ENCODE data around the gene TPST1. TPM values are rescaled to one million over a fixed set of nuclear protein-coding genes. Genes with fewer than 3 reads are reported as not detected.
"Not testable (repeated sequence)": the region's sequence is repeated elsewhere in the genome, so short reads cannot be mapped to it uniquely, and the experiment has no call there.

The TPST1 gene
- total RNA-seq, 1 donor from 2014 or later, result 30.0 TPM

DNA sequence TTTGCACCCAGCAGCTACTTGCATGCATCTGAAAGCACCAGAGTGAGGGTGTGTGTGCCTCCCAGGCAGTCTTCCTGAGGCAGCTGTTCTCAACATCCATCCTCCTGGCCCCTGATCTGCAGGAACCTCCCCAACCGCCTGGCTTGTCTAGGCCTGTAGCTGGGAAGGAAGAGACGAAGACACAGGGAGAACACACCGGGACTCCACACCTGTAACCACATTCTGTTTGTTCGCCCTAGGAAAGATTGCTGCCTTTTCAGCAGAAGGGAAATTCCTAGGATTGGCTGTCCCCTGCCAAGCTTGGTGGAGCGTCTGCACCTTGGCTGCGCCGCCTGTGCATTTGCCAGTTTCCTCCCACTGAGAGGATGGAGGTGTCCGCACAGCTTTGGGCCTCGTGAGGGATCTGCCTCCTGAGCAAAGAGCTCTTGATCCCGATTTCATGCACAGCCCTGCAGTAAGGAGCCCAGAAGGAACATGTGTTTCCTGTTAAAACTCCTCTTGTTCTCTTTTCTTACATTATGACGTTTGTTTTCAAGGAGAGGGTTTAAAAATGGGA lies 154.6 kb downstream of the TPST1 start:
- DNase-seq (ENCODE audit: low spot score), result no peak
- no peaks in the 10 kb centered on the region for H3K27me3 Mint-ChIP-seq (ENCODE audit: low read depth)
- H3K9me3 Mint-ChIP-seq (ENCODE audit: low read depth), result no peaks in the 10 kb centered on the region
- H3K36me3 Mint-ChIP-seq (ENCODE audit: low read depth), result peaks cover 4% of the 10 kb centered on the region
- H3K4me1 Mint-ChIP-seq (ENCODE audit: low read depth), result peaks cover 17% of the 10 kb centered on the region
- TF ChIP-seq, protein P1, sequence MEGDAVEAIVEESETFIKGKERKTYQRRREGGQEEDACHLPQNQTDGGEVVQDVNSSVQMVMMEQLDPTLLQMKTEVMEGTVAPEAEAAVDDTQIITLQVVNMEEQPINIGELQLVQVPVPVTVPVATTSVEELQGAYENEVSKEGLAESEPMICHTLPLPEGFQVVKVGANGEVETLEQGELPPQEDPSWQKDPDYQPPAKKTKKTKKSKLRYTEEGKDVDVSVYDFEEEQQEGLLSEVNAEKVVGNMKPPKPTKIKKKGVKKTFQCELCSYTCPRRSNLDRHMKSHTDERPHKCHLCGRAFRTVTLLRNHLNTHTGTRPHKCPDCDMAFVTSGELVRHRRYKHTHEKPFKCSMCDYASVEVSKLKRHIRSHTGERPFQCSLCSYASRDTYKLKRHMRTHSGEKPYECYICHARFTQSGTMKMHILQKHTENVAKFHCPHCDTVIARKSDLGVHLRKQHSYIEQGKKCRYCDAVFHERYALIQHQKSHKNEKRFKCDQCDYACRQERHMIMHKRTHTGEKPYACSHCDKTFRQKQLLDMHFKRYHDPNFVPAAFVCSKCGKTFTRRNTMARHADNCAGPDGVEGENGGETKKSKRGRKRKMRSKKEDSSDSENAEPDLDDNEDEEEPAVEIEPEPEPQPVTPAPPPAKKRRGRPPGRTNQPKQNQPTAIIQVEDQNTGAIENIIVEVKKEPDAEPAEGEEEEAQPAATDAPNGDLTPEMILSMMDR (IDR thresholded peaks at IDR 0.05), result no peak
- no peak overlapping the region for H3K4me3 Mint-ChIP-seq (ENCODE audit: unreplicated experiment)
- H3K27ac Mint-ChIP-seq (ENCODE audit: unreplicated experiment), result no peak overlapping the region

DNA sequence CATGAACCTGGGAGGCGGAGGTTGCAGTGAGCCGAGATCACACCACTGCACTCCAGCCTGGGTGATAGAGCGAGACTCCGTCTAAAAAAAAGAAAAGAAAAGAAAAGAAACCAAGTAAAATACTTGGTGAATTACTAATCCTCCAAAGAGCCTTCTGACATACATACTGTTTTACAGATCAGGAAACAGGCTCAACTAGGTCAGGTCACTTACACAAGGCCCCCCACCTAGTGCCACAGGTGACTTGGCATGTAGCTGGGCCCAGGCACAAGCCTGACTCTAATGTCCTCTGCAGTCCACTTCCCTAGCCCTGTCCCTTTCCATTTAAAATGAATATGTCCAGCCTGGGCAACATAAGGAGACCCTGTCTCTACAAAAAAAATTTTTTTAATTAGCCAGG lies 157.0 kb downstream of the TPST1 start:
- DNase-seq (ENCODE audit: low spot score), result no peak
- H3K4me3 Mint-ChIP-seq (ENCODE audit: unreplicated experiment), result no peak overlapping the region
- no peaks in the 10 kb centered on the region for H3K27me3 Mint-ChIP-seq (ENCODE audit: low read depth)
- TF ChIP-seq, protein P1 (IDR thresholded peaks at IDR 0.05), result no peak
- H3K27ac Mint-ChIP-seq (ENCODE audit: unreplicated experiment), result no peak overlapping the region
- no peaks in the 10 kb centered on the region for H3K9me3 Mint-ChIP-seq (ENCODE audit: low read depth)
- peaks cover 6% of the 10 kb centered on the region for H3K4me1 Mint-ChIP-seq (ENCODE audit: low read depth)
- peaks cover 4% of the 10 kb centered on the region for H3K36me3 Mint-ChIP-seq (ENCODE audit: low read depth)

DNA sequence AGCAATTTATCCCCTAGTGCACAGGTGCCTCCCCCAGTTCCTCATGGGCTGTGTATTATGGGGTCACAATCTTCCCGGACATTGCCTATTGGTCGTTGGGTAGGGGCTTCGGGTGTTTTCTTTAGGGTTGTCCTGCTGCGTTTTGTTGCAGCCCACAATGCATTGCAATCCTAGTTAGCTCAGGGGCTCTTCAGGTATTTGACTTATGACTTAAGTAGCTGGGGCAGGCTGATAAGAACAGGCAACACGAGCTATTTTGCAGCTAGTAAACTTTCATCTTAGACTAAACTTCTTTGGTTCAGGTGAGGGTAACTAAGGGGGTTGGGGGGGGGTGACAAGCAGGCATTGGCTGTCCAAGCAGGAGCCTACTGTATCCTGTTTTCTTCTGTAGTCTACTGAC lies 158.5 kb downstream of the TPST1 start:
- H3K36me3 Mint-ChIP-seq (ENCODE audit: low read depth), result peaks cover under 1% of the 10 kb centered on the region
- H3K4me3 Mint-ChIP-seq (ENCODE audit: unreplicated experiment), result no peak overlapping the region
- no peaks in the 10 kb centered on the region for H3K27me3 Mint-ChIP-seq (ENCODE audit: low read depth)
- no peak overlapping the region for H3K27ac Mint-ChIP-seq (ENCODE audit: unreplicated experiment)
- TF ChIP-seq, protein P1 (IDR thresholded peaks at IDR 0.05), result no peak
- H3K9me3 Mint-ChIP-seq (ENCODE audit: low read depth), result peaks cover under 1% of the 10 kb centered on the region
- peaks cover 6% of the 10 kb centered on the region for H3K4me1 Mint-ChIP-seq (ENCODE audit: low read depth)
- DNase-seq (ENCODE audit: low spot score), result no peak

DNA sequence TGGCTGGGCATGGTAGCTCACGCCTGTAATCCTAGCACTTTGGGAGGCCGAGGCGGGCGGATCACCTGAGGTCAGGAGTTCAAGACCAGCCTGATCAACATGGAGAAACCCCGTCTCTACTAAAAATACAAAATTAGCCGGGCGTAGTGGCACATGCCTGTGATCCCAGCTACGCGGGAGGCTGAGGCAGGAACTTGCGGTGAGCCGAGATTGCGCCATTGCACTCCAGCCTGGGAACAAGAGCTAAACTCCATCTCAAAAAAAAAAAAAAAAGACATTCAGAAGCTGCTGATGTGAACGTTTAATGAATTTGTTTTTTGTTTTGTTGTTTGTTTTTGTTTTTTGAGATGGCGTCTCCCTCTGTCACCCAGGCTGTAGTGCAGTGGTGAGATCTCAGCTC lies 159.9 kb downstream of the TPST1 start:
- not testable (repeated sequence) for H3K36me3 Mint-ChIP-seq (ENCODE audit: low read depth); H3K27ac Mint-ChIP-seq (ENCODE audit: unreplicated experiment); H3K9me3 Mint-ChIP-seq (ENCODE audit: low read depth); DNase-seq (ENCODE audit: low spot score); H3K4me1 Mint-ChIP-seq (ENCODE audit: low read depth); H3K27me3 Mint-ChIP-seq (ENCODE audit: low read depth); H3K4me3 Mint-ChIP-seq (ENCODE audit: unreplicated experiment)

DNA sequence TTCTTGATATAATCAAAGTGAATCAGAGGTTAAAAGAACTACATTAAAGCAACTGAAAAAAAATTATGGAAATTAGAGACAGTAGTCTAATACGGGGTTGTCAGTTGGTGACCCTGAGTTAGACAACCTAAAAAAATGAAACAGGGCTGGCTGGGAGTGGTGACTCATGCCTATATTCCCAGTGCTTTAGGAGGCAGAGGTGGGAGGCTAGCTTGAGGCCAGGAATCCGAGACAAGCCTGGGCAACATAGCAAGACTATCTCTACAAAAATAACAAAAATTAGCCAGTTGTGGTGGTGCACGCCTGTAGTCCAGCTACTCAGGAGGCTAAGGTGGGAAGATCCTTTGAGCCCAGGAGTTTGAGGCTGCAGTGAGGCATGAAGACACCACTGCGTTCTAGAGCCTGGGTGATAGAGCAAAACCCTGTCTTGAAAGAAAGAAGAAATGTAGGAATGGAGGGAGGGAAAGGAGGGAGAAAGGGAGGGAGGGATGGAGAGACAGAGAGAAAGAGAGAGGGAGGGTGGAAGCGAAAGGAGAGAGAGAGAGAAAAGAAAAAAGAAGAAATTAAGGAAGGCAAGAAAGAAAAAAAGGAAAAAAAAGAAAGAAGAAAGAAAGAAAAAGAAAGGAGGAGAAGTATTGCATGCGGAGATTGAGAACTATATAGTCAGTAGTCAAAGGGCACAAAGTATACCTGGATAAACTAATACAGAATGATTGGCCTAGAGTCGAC lies 166.1 kb downstream of the TPST1 start:
- no peak for DNase-seq (ENCODE audit: low spot score)
- peaks cover 7% of the 10 kb centered on the region for H3K9me3 Mint-ChIP-seq (ENCODE audit: low read depth)
- TF ChIP-seq, protein P1 (IDR thresholded peaks at IDR 0.05), result no peak
- peaks cover 7% of the 10 kb centered on the region for H3K36me3 Mint-ChIP-seq (ENCODE audit: low read depth)
- H3K27ac Mint-ChIP-seq (ENCODE audit: unreplicated experiment), result no peak overlapping the region
- no peaks in the 10 kb centered on the region for H3K27me3 Mint-ChIP-seq (ENCODE audit: low read depth)
- no peaks in the 10 kb centered on the region for H3K4me1 Mint-ChIP-seq (ENCODE audit: low read depth)
- no peak overlapping the region for H3K4me3 Mint-ChIP-seq (ENCODE audit: unreplicated experiment)

DNA sequence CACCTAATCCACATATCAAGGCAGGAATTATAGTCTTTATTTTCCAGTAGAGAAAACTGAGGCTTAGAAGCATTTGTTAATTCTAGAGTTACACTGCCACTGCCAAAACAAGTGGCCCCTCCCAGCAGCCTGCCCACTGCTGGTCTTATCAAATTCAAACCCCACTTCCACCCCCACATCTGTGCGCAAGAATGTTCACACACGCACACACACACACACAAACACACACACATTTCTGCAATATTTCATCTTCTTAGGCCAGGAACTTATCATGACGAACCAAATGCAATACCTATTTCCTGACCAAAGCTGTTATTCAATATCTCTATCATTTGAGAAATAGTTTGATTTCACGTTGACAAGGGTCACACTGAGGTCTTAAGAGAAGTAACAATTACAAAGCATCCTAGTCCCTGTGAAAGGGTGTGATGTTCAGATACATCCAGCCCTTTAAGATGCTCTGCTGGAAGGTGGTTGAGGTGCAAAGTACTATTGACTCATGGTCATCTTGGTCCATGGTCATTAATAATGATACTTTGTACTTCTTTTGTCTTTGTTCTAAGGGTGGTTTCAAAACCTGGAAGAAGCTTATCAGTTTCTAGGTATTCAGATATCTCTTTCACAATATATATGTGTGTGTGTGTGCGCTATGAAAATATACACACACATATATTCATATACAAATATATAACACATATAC lies 169.2 kb downstream of the TPST1 start:
- not testable (repeated sequence) for DNase-seq (ENCODE audit: low spot score); H3K9me3 Mint-ChIP-seq (ENCODE audit: low read depth); H3K4me3 Mint-ChIP-seq (ENCODE audit: unreplicated experiment); H3K4me1 Mint-ChIP-seq (ENCODE audit: low read depth); H3K27ac Mint-ChIP-seq (ENCODE audit: unreplicated experiment); H3K36me3 Mint-ChIP-seq (ENCODE audit: low read depth); H3K27me3 Mint-ChIP-seq (ENCODE audit: low read depth)

Measured in chondrocyte (in vitro differentiated cells).